CD4-positive, alpha-beta T cell treated with Interferon alpha-2 for 1 hour (primary cell): ENCODE measurements around the gene P2RY12.
"Not testable (repeated sequence)": the region's sequence is repeated elsewhere in the genome, so short reads cannot be mapped to it uniquely, and the experiment has no call there.

Source experiments
- DNase-seq, 2 donors: peaks; one replicate each; pipeline ENCODE4 v3.0.0-alpha.2; 2020 to 2022

Gene P2RY12

DNA sequence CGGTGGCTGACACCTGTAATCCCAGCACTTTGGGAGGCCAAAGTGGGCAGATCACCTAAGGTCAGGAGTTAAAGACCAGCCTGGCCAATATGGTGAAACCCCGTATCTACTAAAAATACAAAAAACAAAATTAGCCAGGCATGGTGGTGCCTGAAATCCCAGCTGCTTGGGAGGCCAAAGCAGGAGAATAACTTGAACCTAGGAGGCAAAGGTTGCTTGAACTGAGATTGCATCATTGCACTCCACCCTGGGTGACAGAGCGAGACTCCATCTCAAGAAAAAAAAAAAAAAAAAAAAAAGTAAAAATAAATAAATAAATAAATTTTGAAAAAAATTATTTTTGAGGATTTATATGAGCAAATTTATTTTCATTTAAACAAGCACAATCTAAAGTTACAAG is 7.6 kb upstream of the P2RY12 start:
- not testable (repeated sequence) for DNase-seq

DNA sequence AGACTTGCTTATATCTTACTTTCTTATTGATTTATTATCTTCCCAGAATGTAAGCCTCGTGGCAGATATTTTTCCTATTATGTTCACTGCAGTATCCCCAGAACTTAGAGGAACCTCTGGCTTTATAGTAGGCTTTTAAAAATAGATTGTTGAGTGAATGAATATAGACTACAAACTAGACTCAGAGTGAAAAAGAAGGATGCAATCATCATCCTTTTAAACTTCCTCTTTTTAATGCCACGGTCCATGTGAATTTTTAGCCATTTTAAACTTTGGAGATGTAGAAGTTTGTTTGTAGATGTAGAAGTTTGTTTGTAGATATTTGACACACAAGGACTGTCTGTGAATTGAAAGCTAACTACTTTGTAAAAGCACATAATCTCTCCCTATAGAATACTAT is 7.2 kb upstream of the P2RY12 start:
- DNase-seq, result no peak

DNA sequence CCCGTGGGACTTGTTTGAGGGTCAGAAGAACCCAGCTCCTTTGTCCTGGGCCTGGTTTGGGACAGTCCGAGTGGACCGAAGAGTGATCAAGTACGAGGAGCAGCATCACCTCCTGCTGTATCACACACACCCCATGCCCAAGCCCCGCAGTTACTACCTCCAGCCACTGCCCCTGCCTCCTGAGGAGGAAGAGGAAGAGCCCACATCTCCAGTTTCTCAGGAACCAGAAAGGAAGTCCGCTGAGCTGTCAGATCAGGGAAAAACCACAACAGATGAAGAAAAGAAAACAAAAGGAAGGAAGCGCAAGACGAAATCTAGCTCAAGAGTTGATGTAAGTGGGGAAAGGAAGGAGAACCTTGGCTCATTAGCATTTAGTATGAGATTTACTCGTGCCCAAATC is 3.3 kb upstream of the P2RY12 start:
- peak in 1 of 2 donors; percentile 47 for DNase-seq

DNA sequence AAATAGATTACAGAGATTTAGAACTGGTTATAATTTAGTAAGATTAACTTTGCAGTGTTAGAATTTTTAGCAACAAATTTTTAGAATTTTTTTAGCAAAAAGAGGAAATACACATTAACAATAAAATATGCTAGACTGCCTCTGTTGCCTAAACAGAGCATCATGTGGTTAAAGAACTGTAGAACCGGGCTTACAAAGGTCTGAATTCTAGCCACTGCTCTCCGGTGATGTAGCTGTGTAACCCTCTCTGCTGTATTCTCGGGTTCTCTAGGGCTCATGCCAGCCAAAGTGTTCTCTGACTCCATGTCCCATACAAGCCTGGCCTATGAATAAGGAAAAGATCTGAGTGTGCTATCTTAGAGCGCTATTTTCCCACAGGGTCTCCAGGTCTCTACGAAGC is 2.9 kb upstream of the P2RY12 start:
- DNase-seq, result no peak

DNA sequence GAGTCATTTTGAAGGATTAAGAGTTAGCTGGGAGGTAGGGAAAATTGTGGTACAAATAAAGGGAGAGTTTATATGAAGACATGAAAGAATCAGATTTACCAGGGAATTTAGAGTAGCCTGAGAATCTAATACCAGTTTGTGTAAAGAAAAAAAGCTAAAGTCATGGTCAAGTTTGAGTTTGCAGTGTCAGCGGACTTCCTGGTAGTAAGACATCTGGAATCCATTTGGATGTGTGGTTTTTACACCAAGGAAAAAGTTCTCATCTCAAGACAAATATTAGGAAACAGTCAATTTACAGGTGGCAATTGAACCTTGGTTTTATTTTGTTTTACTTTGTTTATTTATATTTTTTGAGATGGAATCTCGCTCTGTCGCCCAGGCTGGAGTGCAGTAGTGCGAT is 1.5 kb upstream of the P2RY12 start:
- no peak for DNase-seq

DNA sequence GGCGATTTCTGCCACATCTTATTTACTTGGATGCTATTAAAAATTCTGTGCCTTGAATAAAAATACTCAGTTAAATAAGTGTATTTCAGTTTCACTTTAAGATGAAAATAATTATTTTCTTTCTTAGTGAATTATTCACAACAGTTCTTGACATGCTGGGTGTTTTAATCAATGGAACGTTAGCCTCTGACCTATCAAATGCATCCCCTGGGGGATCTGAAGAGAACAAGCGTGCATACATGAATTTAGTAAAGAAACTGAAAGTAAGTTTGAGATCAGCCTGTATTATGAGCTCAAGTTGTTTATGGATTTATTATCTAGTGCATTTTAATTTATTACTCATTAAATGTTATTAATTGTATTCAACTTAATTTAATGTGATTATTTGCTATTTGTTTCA is 597 bp downstream of the P2RY12 start:
- DNase-seq, result no peak

DNA sequence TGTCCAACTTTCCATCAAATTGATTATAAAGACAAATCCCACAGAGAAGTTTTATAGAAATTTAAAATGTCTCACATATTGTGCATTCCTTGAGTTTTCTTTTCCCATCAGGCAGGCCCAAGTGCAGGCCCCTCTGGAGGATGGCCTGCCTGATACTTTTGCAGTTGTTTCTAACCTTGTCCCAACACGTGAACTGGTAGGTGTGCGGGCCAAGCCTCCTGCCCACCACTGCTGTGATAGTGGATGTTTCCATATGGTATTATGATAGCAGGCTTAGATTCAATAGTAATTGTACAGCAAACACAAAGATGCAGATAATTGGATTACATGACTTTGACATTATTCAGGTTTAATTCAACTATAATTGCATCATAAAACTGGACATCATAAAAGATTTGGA is 1.4 kb downstream of the P2RY12 start:
- no peak for DNase-seq

DNA sequence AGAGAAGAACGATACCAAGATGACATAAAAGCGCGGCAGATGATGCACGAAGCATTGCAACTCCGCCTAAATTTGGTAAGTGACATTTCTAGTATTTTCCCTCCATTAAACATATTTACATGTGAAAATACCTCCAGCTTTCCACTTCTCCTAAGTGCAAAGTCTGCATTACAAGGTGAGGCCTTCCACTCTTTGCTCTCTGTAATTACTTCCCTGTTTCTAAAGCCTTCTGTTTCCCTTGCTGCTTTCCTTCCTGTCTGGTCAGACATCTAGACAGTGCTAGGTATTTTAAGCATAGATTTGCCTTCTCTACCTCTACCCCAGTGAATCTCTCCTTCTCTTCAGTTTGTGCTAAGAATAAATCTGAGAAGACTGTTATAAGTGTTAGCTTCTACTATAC is 1.9 kb downstream of the P2RY12 start:
- no peak for DNase-seq

DNA sequence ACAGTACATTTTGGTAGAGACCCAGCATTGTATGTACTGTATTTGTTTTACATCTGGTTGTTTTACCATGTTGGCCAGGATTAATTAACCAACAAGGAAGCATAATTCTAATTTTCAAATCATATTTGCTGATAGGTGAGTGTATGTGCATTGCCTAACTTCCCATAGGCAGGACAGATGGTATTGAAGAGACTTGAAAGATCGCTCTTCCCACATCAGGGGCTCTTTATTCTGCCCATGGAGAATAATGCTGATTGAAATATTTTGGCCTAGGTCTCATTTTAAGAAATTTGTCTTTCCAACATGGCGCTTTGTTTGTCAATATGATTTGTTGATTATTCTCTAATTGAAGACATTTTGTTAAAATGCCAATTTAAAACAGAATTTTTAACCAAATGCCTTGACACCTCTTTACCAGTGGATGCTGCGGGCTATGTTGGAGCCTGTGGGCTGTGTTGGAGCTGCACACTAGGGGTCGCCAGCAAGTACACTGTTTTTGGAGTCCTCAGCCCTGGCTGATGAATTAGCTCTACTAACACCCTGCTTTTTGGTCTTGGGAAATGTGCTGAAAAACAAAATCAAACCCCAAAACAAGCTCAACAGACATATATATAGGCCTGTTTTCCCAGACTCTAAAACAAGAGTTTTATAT is 5.3 kb downstream of the P2RY12 start:
- DNase-seq, result no peak

DNA sequence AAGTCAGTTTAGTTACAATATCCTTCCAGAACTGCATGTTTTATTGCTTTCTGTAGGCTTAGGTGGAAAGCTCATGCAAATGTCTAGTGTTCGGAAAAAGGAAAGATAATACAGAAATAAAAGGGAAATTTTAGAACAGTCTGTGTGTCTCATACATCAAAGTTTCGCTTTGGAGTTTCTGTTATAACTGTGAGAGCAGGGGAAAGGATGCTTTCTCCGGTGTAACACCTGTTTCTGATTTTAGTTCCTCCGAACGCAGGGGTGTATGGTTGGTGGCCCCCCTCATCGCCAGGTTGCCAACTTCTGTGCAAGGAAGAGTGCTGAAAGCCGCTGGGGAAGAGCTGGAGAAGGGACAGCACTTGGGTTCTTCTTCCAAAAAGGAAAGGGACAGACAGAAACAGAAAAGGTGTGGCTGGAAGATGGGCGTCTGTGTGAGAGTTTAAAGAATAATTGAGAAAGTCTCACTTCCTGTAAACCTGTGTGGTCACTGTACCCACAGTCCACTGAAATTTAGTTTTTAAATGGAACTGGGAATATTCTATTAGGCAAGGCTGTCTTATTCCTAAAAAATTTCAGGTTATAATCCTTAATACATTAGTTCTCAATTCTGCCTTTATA is 6.7 kb downstream of the P2RY12 start:
- no peak for DNase-seq

DNA sequence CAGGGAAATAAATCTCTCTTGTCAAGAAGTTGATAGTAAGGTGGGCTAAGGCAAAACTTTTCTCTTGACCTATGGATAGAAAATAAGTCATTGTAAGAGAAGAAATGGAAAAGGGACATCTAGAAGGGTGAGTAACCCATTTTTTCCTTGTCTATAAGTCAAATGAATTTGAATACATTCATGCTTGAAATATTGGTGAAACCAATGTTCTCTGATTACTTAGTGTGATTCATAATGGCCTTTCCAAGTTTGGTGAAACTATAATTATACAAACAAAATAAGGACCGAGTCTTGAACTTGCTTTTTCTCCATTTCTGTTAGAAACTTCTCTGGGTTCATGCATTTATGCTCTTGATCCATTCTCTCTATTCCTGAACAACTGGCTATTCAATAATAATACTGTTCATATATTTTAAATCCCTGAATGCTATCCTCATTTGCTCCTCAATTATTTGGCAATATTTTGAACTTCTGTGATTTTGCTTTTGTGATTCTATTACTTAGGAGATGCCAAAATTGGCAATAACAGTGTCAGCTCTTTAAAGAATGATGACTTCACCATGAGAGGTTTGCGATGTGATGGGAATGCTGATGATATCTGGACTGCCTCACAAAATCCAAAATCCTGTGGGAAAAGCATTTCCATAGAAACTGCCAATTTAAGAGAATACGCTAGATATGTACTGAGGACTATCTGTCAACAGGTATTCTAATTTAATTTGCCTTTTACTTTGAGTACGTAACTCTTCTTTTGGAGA is 12.3 kb downstream of the P2RY12 start:
- DNase-seq, result no peak

DNA sequence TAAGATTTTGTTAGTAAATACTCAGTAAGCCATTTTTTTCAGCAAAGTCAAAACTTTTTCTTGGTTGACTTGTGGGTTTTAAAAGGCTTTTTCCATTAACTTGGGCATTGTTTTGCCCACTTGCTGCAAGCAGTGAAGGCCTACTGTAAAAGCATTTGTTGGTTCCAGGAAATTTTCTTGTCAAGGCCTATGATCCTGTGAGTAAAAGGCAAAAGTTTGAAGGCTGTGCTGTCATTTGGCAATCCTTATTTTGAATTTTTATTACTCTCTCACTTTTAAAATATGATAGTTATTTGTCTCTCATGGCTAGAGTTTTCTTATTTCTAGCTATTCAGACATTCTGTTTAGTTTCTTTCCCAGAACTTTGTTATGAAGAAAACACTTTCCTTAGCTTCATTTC is 13.0 kb downstream of the P2RY12 start:
- DNase-seq, result no peak

DNA sequence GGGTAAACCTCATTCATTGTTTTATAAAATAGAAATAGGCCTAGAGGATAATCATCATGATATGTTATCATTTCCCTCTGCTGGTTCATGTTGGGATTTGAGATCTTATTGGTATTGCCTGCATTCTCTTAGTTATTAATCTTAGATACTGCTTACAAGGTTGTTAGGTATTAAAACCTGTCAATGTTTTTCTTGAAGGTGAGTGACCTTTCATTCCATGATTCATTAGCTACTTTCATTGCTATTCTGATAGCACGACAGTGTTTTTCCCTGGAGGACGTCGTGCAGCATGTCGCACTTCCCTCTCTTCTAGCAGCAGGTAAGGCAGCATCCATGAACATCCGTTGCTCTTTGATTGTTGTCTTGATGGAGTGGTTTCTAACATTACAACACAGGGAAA is 17.1 kb downstream of the P2RY12 start:
- DNase-seq, result no peak

DNA sequence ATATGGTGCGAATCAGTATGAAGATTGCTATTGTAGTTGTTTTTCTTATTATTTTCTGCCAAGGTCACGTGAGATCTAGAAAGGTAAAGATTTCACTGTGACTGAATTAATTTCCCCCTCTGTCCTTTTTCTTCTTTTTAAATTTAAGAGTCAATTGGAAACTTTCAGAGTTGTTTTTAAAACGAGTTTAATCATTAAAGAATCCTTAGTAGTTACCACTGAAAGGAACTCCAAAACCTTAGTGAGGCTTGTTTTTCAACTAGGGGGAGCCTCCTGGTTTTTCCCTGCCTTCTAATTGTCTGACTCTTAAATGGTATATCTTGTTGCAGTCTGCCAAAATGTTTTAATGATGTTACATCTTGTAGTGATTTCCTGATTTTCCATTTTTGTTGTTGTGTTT is 17.6 kb downstream of the P2RY12 start:
- no peak for DNase-seq

DNA sequence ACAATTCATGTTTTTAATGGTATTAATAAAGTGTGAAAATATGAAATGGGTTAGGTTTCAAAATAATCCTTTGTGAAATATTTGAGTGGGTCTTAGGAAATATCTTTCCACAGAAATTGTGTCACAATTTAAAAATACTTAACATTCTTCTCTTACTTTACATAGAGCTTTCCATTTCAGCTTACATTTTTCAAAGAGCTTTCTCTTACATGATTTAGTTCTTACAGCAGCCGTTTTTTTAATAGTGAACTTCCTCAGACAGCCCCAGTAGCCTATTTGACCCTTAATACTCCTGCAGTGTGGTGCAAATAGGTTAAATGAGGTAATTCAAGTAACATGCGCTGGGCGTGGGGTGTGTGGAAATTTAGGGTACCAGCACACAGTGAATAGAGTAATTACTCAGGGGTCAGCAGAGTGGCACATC is 21.8 kb downstream of the P2RY12 start:
- DNase-seq, result peak in 1 of 2 donors; percentile 12

DNA sequence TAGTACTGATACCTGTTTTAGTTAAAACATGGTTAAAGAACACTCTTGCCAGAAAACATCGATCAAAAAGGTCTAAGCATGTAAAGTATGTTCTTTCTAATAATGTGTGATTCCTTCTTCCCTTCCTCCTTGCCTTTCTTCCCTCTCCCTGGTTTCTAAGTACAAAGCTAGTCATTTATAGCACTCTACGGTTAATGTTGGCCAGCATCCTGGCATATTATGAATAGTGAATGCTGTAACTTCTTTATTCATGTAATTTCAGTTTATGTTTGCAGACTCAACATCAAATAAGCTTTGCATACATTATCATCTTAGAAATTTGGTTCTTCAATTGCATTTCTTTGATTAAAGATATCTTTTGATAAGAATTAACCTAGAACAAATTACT is 27.1 kb downstream of the P2RY12 start:
- DNase-seq, result no peak

DNA sequence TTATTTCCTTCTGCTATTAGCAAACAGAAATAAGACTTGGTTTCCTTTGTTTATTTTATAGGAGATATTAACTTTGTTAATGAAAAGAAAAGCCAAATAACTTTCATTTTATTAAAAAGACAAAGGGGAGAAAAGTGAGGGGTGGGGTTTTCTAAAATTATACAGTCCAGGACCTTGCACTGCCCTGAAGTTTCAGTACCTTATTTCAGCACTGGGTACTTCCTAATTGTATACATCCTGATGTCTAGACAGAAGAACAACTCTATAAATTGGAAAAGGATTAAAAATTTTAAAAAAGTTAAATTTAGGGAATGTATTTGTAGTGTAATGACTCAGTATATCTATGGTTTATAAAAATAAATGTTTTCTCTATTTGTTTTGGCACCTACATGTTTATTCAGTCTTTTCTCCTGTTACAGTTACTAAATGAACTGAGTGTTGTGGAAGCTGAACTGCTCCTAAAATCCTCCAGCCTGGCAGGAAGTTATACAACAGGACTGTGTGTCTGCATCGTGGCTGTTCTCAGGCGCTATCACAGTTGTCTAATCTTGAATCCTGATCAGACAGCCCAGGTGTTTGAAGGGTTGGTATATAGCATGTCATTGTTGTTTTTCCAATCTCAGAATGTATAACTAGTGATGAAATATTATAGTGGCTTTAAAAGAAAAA is 27.6 kb downstream of the P2RY12 start:
- DNase-seq, result no peak

DNA sequence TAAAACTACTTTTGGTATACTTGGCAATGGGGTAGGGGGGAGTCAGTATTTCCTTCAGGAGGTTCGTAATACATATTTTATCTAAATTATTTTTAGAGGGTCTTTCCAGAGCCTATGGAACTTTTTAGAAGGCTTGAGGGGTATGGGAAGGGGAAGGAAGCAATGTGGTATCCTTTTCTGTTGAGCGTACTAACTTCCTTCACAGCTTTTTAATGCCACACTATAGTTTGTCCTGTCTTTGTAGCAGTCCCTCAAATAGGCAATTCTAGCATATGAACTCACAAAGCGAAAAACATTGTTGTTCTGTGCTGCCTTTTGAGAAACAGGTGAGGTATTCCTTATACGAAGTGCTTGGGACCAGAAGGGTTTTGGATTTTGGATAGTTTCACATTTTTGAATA is 32.9 kb downstream of the P2RY12 start:
- no peak for DNase-seq

DNA sequence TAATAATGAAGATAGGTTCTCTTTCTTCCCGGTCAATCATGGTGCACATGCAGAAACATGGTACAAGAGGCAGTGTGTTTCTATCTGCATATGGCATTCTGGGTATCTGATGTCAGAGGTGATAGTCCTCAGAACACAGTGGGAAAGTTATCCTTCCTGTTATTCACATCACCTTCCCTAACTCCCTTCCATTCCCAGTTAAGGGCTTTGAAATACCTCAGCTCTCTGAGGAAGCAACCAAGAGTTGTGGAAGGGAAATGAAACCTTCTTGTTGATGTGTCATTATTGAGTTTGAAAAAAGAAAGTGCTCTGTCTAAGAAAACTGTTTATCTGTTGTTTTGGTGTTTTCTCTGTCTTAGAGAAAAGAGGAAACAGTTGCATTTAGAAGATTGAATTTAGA is 33.3 kb downstream of the P2RY12 start:
- DNase-seq, result no peak

DNA sequence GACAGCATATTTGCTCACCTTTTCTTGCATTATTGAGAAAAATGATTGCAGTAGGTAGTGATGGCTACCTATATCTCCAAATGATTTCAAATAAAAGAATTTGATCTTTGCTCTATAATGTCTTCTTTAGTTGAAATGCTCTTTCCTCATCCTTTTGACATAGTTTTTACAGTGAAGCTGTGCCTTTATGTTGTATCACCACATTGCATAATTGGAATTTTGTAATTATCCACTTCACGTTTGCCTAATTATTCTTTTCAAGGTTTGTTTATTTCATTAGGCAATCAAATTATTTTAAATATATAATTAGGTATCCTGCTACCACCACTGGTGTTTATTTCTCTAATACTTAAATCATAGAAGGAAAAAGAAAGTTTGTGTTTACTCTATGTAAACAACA is 33.9 kb downstream of the P2RY12 start:
- DNase-seq, result no peak

DNA sequence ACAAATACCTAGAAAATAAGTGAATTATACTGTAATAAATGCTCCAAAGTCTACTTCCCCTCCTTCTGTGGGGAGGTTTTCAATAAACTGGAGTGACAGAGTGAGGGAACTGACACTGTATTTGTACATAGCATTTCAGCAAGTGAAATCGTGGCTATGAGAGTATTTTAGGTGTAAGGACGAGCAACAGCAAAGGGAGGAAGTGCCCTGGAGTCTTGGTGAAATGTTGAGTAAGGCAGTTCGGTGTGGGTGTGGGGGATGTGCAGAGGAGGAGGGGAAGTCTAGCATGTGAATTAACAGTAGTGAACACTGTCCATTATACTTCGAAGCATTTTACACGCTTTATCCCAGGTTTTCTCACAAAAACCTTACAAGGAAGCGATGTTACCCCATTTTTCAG is 37.1 kb downstream of the P2RY12 start:
- peak in 1 of 2 donors; percentile 39 for DNase-seq

DNA sequence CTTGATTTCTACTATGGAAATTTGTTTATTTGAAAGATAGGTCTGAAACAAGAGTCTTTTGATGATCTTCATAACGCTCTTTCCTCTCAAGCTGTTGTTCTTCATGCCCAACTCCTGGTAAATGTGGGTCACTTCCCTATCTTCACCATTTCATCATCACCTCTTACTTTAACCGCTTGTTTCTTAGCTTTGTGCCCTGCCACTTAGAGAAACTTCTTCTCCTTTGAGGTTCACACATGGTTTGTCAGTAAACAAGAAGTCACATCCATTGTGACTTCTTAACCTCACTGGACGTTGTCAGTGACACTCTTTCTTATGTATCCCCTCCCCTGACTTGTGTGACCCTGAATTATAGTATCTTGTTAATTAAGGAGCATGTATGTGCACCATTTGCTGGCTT is 38.3 kb downstream of the P2RY12 start:
- peak in 1 of 2 donors; percentile 2 for DNase-seq

DNA sequence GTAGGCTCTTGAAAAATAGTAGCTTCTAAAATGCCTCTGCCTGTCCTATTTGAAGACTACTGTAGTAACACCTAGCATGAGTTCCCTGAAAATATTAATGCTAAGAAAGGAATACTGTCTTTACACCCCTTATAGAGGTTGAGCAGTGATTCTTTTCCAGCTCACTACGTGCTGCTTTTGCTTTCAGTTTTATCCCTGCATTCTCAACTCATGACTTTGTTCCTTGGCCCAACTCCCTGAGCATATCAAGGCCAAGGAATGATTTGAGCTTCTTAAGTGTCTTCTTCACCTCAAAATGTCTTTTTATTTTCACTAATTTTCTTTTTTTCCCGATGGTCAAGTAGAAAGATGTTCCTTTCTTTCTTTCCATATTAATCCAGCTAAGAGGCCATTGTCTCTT is 38.7 kb downstream of the P2RY12 start:
- no peak for DNase-seq

DNA sequence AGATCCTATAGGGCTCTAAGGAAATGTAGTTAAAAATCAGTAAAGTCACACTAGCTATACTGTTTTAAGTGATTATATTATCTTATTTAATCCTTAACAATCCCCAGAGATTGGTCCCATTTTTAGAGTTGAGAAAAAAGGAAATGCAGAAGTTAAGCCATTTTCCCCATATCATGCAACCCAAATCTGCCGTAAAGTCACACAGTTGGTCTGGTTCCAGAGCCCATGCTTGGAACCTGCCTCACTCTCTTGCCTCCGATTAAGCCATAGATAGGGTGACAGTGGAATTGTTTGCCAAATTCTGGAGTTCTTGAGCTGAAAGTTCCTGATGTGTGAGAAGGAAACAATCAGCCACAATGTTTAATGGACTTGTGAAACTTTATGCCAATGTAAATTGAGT is 52.9 kb downstream of the P2RY12 start:
- no peak for DNase-seq
